OCI-LY7 (cell line): Measurements from ENCODE around the gene KLF3. TPM values are rescaled to one million over a fixed set of nuclear protein-coding genes. Genes with fewer than 3 reads are reported as not detected.

Experiments
- BruUV-seq: library from RNA; stranded (reverse); fragments of 400-500 nt; replicated peaks from 2 replicates; lab custom pipeline; 2021; lab: Mats Ljungman, UMichigan
- CTCF ChIA-PET: fragments of 300-600 bp; sonication (Branson Sonifier 250); formaldehyde crosslinking; loops from one replicate; lab custom pipeline; 2022; ENCODE audit warnings: antibody characterized with exemption; ENCODE audit not compliant: unreplicated experiment; lab: Charles Lee
- POLR2A ChIA-PET: fragments of 300-600 bp; sonication (Branson Sonifier 250); formaldehyde crosslinking; loops from one replicate; lab custom pipeline; 2022; ENCODE audit warnings: antibody characterized with exemption; lab: Charles Lee
- DNase-seq: peaks from one replicate; pipeline ENCODE4 v3.0.0-alpha.2; 2015; ENCODE audit warnings: low spot score
- H2AFZ ChIP-seq: fragments of 200-600 bp; sonication (generic), shearing (Covaris generic); 2 replicates; pipeline ENCODE4 v1.6.1; 2014; ENCODE audit warnings: mild to moderate bottlenecking, antibody characterized with exemption, low read length, moderate library complexity
- H3K27ac ChIP-seq: fragments of 200-600 bp; sonication (generic); 2 replicates; pipeline ENCODE4 v1.5.1; 2014; ENCODE audit warnings: mixed run types, low read depth, mild to moderate bottlenecking, moderate library complexity, low read length, inconsistent platforms; ENCODE audit not compliant: poor library complexity, severe bottlenecking
- H3K36me3 ChIP-seq: fragments of 200-600 bp; sonication (generic); 2 replicates; pipeline ENCODE4 v1.6.1; 2014; ENCODE audit warnings: mild to moderate bottlenecking, antibody characterized with exemption, low read length, moderate library complexity, mixed read lengths; ENCODE audit not compliant: insufficient read depth
- H3K4me1 ChIP-seq: fragments of 200-600 bp; sonication (generic); 2 replicates; pipeline ENCODE4 v1.5.1; 2014; ENCODE audit warnings: mild to moderate bottlenecking, low read length; ENCODE audit not compliant: insufficient read depth, poor library complexity, severe bottlenecking
- H3K4me2 ChIP-seq: fragments of 200-600 bp; sonication (generic); 2 replicates; pipeline ENCODE4 v1.6.1; 2014; ENCODE audit warnings: mild to moderate bottlenecking, low read length
- H3K4me3 ChIP-seq: fragments of 200-600 bp; sonication (generic); 2 replicates; pipeline ENCODE4 v1.5.1; 2014; ENCODE audit warnings: mild to moderate bottlenecking, low read depth, low read length; ENCODE audit not compliant: poor library complexity, severe bottlenecking
- H3K79me2 ChIP-seq: fragments of 200-600 bp; sonication (generic); 2 replicates; pipeline ENCODE4 v1.6.1; 2016; ENCODE audit warnings: low read depth, mild to moderate bottlenecking, low read length, moderate library complexity, mixed read lengths; ENCODE audit not compliant: insufficient read depth
- H3K9me2 ChIP-seq: fragments of 200-600 bp; sonication (generic); 2 replicates; pipeline ENCODE4 v1.6.1; 2016; ENCODE audit warnings: mild to moderate bottlenecking, low read length, mixed read lengths; ENCODE audit not compliant: insufficient read depth
- H3K9me3 ChIP-seq: fragments of 200-600 bp; sonication (generic); 2 replicates; pipeline ENCODE4 v1.6.1; 2014; ENCODE audit warnings: mild to moderate bottlenecking, mixed run types, low read length, mixed read lengths
- H4K20me1 ChIP-seq: fragments of 200-600 bp; sonication (generic); 2 replicates; pipeline ENCODE4 v1.6.1; 2014; ENCODE audit warnings: mild to moderate bottlenecking, antibody characterized with exemption, low read length, moderate library complexity, mixed read lengths; ENCODE audit not compliant: insufficient read depth
- CTCF ChIP-seq: fragments of 200-600 bp; sonication (generic); conservative IDR thresholded peaks from 2 replicates; pipeline ENCODE4 v1.5.1; 2014; ENCODE audit warnings: mild to moderate bottlenecking, antibody characterized with exemption, low read length, moderate library complexity, mixed read lengths
- EZH2phosphoT487 ChIP-seq: fragments of 200-600 bp; sonication (generic); IDR thresholded peaks from 2 replicates; pipeline ENCODE4 v1.6.1; 2018; ENCODE audit warnings: low read depth, borderline replicate concordance, mild to moderate bottlenecking, mixed run types, antibody characterized with exemption, low read length, moderate library complexity, mixed read lengths
- intact Hi-C: fragments of 100-400 bp; cut with micrococcal nuclease; formaldehyde crosslinking; loops from one replicate; pipeline ENCODE4 v1.10.0; 2022; ENCODE audit not compliant: unreplicated experiment
- total RNA-seq, 2 experiments: library from RNA; depleted of rRNA in 1 of 2; stranded (reverse); fragments of >200 nt in 1 of 2; shearing (Covaris generic) in 1 of 2; gene quantifications; 2 replicates each; pipeline ENCODE4 v1.2.3, GENCODE V29; 2014 to 2022

KLF3 gene
- total RNA-seq, 2 experiments from 2014 or later = 0.09 to 0.23 TPM

- TF ChIP-seq CTCF (no peak), EZH2phosphoT487 (no peak)
- H3K9me3 ChIP-seq = no peaks in the 10 kb centered on the region
- H3K79me2 ChIP-seq = no peaks in the 10 kb centered on the region
- no peak overlapping the region for H3K4me3 ChIP-seq
- no peak overlapping the region for H2AFZ ChIP-seq
- no peaks in the 10 kb centered on the region for H3K36me3 ChIP-seq
- H3K27ac ChIP-seq = no peak overlapping the region
- no peak for DNase-seq
- CTCF ChIA-PET = no interaction called here
- POLR2A ChIA-PET = no interaction called here
- no peaks in the 10 kb centered on the region for H3K4me1 ChIP-seq
- no peaks in the 10 kb centered on the region for H3K9me2 ChIP-seq
- intact Hi-C loops = no loop called here
- no peak overlapping the region for H3K4me2 ChIP-seq
- no peaks in the 10 kb centered on the region for H4K20me1 ChIP-seq
- no TSS peak for BruUV-seq
Measured at GRCh38 chr4:38650133-38650532, 13.9 kb upstream of the KLF3 start.

GRCh38 chr4:38654273-38654672, 9.7 kb upstream of the KLF3 start:
- no peak for TF ChIP-seq EZH2phosphoT487
- TF ChIP-seq CTCF = no peak
- Histone ChIP-seq H3K4me3 (no peak overlapping the region), H3K36me3 (no peaks in the 10 kb centered on the region), H3K4me1 (no peaks in the 10 kb centered on the region), H3K9me3 (no peaks in the 10 kb centered on the region), H3K9me2 (no peaks in the 10 kb centered on the region), H4K20me1 (no peaks in the 10 kb centered on the region), H2AFZ (no peak overlapping the region), H3K4me2 (no peak overlapping the region), H3K27ac (no peak overlapping the region), H3K79me2 (no peaks in the 10 kb centered on the region)
- no TSS peak for BruUV-seq
- ChIA-PET CTCF (interaction anchor here (0.6 kb wide), 1 partner anchor 1254 kb away, joined by 13 read pairs; no protein-coding TSS in a partner anchor), POLR2A (interaction anchor here (0.7 kb wide), 1 partner anchor 683 kb away, joined by 5 read pairs; no protein-coding TSS in a partner anchor)
- DNase-seq = no peak
- intact Hi-C loops = no loop called here

- no peaks in the 10 kb centered on the region for H3K9me2 ChIP-seq
- no peak overlapping the region for H3K27ac ChIP-seq
- ChIA-PET POLR2A (no interaction called here), CTCF (no interaction called here)
- no peak overlapping the region for H2AFZ ChIP-seq
- H3K4me1 ChIP-seq = no peaks in the 10 kb centered on the region
- no peak overlapping the region for H3K4me3 ChIP-seq
- BruUV-seq = no TSS peak
- no peak for DNase-seq
- H3K36me3 ChIP-seq = no peaks in the 10 kb centered on the region
- H4K20me1 ChIP-seq = no peaks in the 10 kb centered on the region
- H3K9me3 ChIP-seq = no peaks in the 10 kb centered on the region
- H3K79me2 ChIP-seq = no peaks in the 10 kb centered on the region
- intact Hi-C loops = no loop called here
- TF ChIP-seq CTCF = no peak
- no peak for TF ChIP-seq EZH2phosphoT487
- H3K4me2 ChIP-seq = no peak overlapping the region
Measured at GRCh38 chr4:38656111-38656510, 7.9 kb upstream of the KLF3 start.
